Measurements from ENCODE around the gene SCYGR5.

The SCYGR5 gene

GRCh38 chr2:227630322-227630721 is 36.3 kb upstream of the SCYGR5 start:
- no peak for DNase-seq (ENCODE audit: low read depth)
- H3K4me3 ChIP-seq (ENCODE audit: low read length): no peak overlapping the region
- TF ChIP-seq CTCF (conservative IDR thresholded peaks at IDR 0.05; ENCODE audit: low read depth, low read length): no peak

DNA sequence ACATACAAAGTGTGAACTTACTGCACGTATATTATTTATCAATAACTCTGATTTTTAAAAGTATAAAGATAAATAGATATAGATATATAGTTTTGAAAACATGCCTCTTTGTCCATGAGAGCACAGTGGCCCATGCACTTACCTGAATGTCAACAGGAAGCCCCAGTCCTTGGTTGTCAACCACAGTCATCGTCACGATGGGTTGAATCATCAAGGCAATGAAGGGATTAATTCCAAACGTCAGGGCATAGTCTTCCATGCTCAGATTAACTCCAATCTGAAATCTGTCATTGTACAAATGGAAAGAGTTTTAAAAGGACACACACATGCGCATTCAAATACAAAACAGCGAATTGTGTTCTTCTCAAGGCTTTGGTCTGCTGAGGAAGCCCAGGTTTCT is 33.8 kb upstream of the SCYGR5 start:
- no peak overlapping the region for H3K4me3 ChIP-seq (ENCODE audit: low read length)
- no peak for DNase-seq (ENCODE audit: low read depth)
- TF ChIP-seq CTCF (conservative IDR thresholded peaks at IDR 0.05; ENCODE audit: low read depth, low read length): no peak

- no peak for DNase-seq (ENCODE audit: low read depth)
- TF ChIP-seq CTCF (conservative IDR thresholded peaks at IDR 0.05; ENCODE audit: low read depth, low read length): no peak
- no peak overlapping the region for H3K4me3 ChIP-seq (ENCODE audit: low read length)
Measured at GRCh38 chr2:227634201-227634600, 32.4 kb upstream of the SCYGR5 start.

- no peak overlapping the region for H3K4me3 ChIP-seq (ENCODE audit: low read length)
- no peak for DNase-seq (ENCODE audit: low read depth)
- TF ChIP-seq CTCF (conservative IDR thresholded peaks at IDR 0.05; ENCODE audit: low read depth, low read length): no peak
Measured at GRCh38 chr2:227642656-227643055, 23.9 kb upstream of the SCYGR5 start.

GRCh38 chr2:227643990-227644551 is 22.5 kb upstream of the SCYGR5 start:
- no peak for TF ChIP-seq CTCF (conservative IDR thresholded peaks at IDR 0.05; ENCODE audit: low read depth, low read length)
- H3K4me3 ChIP-seq (ENCODE audit: low read length): no peak overlapping the region
- DNase-seq (ENCODE audit: low read depth): no peak

DNA sequence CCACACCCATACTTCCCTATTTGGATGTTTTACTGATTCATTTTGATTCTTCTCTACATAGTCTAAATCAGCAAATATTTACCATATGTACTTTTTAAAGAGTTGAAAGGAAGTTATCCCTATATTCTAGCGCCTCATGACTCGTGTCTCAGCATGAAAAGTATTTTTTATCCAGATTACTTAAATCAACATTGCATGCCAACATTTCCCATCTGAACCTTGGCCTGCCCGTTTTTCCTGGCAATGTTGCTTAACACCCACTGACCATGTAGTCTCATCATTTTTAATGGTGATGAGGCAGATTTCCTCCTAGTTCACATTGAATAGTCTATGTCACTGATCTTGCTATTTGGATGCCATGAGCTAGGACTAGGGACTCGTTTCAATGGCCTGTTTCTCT is 13.2 kb upstream of the SCYGR5 start:
- DNase-seq (ENCODE audit: low read depth): no peak
- no peak for TF ChIP-seq CTCF (conservative IDR thresholded peaks at IDR 0.05; ENCODE audit: low read depth, low read length)
- H3K4me3 ChIP-seq (ENCODE audit: low read length): no peak overlapping the region

DNA sequence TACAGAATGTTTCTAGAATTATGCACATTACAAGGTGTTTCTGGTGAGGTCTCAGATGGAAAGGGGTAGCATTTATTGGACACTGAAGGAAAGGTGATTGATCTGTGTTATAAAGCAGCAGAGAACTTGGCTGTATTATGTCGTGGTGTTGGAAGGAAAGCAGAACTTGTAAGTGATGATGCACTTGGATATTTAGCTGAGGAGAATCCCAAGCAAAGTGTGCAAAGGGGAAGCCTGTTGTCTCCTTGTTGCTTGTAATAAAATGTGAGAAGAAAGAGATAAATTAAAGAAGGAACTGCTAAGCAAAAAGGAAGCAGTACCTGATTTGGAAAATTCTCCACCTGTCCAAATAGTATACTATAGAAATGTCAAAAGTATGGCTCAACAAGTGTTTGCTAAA is 12.2 kb upstream of the SCYGR5 start:
- DNase-seq (ENCODE audit: low read depth): no peak
- no peak overlapping the region for H3K4me3 ChIP-seq (ENCODE audit: low read length)
- no peak for TF ChIP-seq CTCF (conservative IDR thresholded peaks at IDR 0.05; ENCODE audit: low read depth, low read length)
